ENCODE data around the gene FABP3.

- TF ChIP-seq CTCF (conservative IDR thresholded peaks at IDR 0.05 in 1 of 2, IDR thresholded peaks at IDR 0.05 in 1 of 2; ENCODE audit: low read depth in 1 of 2, low read length in 2 of 2) (no peak), EZH2 (IDR thresholded peaks at IDR 0.05; ENCODE audit: low read length, missing control alignments) (no peak)
Observed at GRCh38 chr1:31400393-31400792, 27.5 kb upstream of the FABP3 start.

All from fibroblast of lung (primary cell).